ENCODE data around the gene SFI1. TPM values are rescaled to one million over a fixed set of nuclear protein-coding genes. Genes with fewer than 3 reads are reported as not detected.

SFI1 gene
- total RNA-seq, 1 experiment from 2014 or later, result 55.2 TPM

DNA sequence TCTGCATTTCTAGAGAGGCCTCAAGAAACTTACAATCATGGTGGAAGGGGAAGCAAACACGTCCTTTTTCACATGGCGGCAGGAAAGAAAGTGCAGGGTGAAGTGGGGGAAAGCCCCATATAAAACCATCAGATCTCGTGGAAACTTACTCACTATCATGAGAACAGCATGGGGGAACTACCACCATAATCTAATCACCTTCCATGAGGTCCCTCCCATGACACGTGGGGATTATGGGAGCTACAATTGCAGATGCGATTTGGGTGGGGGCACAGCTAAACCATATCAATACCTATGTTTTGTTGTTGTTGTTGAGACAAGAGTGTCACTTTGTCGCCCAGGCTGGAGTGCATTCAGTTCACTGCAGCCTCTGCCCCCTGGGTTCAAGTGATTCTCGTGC is 29.9 kb downstream of the SFI1 start:
- H3K9me3 Mint-ChIP-seq (ENCODE audit: unreplicated experiment), result no peaks in the 10 kb centered on the region
- ChIA-PET POLR2A (no interaction called here), CTCF (no interaction called here)
- intact Hi-C loops (cut with micrococcal nuclease; ENCODE audit: unreplicated experiment), result no loop called here
- no peaks in the 10 kb centered on the region for H3K4me1 Mint-ChIP-seq (ENCODE audit: low read depth, unreplicated experiment)
- H3K36me3 ChIP-seq (ENCODE audit: control insufficient read depth, insufficient read depth, low read length), result no peaks in the 10 kb centered on the region
- no peak for DNase-seq
- H3K4me3 ChIP-seq (ENCODE audit: low read depth, low read length), result no peak overlapping the region
- no TSS peak for BruUV-seq (replicated peaks)
- no peaks in the 10 kb centered on the region for H3K4me1 ChIP-seq
- peaks cover 4% of the 10 kb centered on the region for H3K36me3 Mint-ChIP-seq (ENCODE audit: insufficient read depth, unreplicated experiment)
- H3K27me3 ChIP-seq (replicated peaks; ENCODE audit: control insufficient read depth, insufficient read depth, low read length), result no peaks in the 10 kb centered on the region
- H3K4me3 Mint-ChIP-seq (ENCODE audit: unreplicated experiment), result no peak overlapping the region
- no peaks in the 10 kb centered on the region for H3K9me3 ChIP-seq
- H3K27me3 Mint-ChIP-seq (ENCODE audit: insufficient read depth, unreplicated experiment), result no peaks in the 10 kb centered on the region
- no peak for TF ChIP-seq CTCF (IDR thresholded peaks at IDR 0.05; ENCODE audit: insufficient read depth in 1 of 2, low read depth in 1 of 2, low read length in 1 of 2, severe bottlenecking in 1 of 2, unreplicated experiment in 1 of 2)
- no peak overlapping the region for H3K27ac Mint-ChIP-seq (ENCODE audit: unreplicated experiment)

DNA sequence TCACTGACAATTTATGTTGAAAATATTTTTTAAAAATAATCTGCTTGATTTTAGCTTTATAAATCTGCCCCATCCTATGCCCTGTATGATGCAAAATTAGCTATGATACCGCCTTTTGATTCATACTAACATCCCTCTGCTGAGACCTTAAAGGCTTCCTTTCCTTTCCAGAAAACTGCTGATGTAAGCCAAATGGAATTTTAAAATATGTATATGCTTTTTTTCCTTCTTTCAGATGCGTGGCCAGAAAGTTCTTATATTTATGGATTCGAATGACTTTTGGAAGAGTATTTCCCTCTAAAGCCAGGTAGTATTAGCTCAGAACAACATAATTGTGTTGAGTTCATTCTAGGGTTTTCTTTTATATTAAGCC is 34.5 kb downstream of the SFI1 start:
- Histone ChIP-seq H3K27me3 (replicated peaks; ENCODE audit: control insufficient read depth, insufficient read depth, low read length) (no peaks in the 10 kb centered on the region), H3K9me3 (no peaks in the 10 kb centered on the region), H3K4me1 (no peaks in the 10 kb centered on the region), H3K4me3 (ENCODE audit: low read depth, low read length) (no peak overlapping the region), H3K36me3 (ENCODE audit: control insufficient read depth, insufficient read depth, low read length) (no peaks in the 10 kb centered on the region)
- Mint-ChIP-seq H3K27me3 (ENCODE audit: insufficient read depth, unreplicated experiment) (no peaks in the 10 kb centered on the region), H3K9me3 (ENCODE audit: unreplicated experiment) (peaks cover 11% of the 10 kb centered on the region), H3K4me3 (ENCODE audit: unreplicated experiment) (no peak overlapping the region), H3K4me1 (ENCODE audit: low read depth, unreplicated experiment) (no peaks in the 10 kb centered on the region), H3K36me3 (ENCODE audit: insufficient read depth, unreplicated experiment) (peaks cover 13% of the 10 kb centered on the region), H3K27ac (ENCODE audit: unreplicated experiment) (no peak overlapping the region)
- DNase-seq, result no peak
- BruUV-seq (replicated peaks), result no TSS peak
- intact Hi-C loops (cut with micrococcal nuclease; ENCODE audit: unreplicated experiment), result no loop called here
- ChIA-PET POLR2A (no interaction called here), CTCF (interaction anchor here (0.7 kb wide), 1 partner anchor 83 kb away, joined by 5 read pairs; no protein-coding TSS in a partner anchor)
- no peak for TF ChIP-seq CTCF (IDR thresholded peaks at IDR 0.05; ENCODE audit: insufficient read depth in 1 of 2, low read depth in 1 of 2, low read length in 1 of 2, severe bottlenecking in 1 of 2, unreplicated experiment in 1 of 2)

GRCh38 chr22:31532060-31532459 is 35.7 kb downstream of the SFI1 start:
- Histone ChIP-seq H3K9me3 (no peaks in the 10 kb centered on the region), H3K4me3 (ENCODE audit: low read depth, low read length) (no peak overlapping the region), H3K27me3 (replicated peaks; ENCODE audit: control insufficient read depth, insufficient read depth, low read length) (no peaks in the 10 kb centered on the region), H3K36me3 (ENCODE audit: control insufficient read depth, insufficient read depth, low read length) (no peaks in the 10 kb centered on the region), H3K4me1 (no peaks in the 10 kb centered on the region)
- intact Hi-C loops (cut with micrococcal nuclease; ENCODE audit: unreplicated experiment), result no loop called here
- Mint-ChIP-seq H3K4me3 (ENCODE audit: unreplicated experiment) (no peak overlapping the region), H3K36me3 (ENCODE audit: insufficient read depth, unreplicated experiment) (peaks cover 13% of the 10 kb centered on the region), H3K27me3 (ENCODE audit: insufficient read depth, unreplicated experiment) (no peaks in the 10 kb centered on the region), H3K4me1 (ENCODE audit: low read depth, unreplicated experiment) (no peaks in the 10 kb centered on the region), H3K27ac (ENCODE audit: unreplicated experiment) (no peak overlapping the region), H3K9me3 (ENCODE audit: unreplicated experiment) (peaks cover 11% of the 10 kb centered on the region)
- CTCF ChIA-PET, result no interaction called here
- BruUV-seq (replicated peaks), result no TSS peak
- TF ChIP-seq CTCF (IDR thresholded peaks at IDR 0.05; ENCODE audit: insufficient read depth in 1 of 2, low read depth in 1 of 2, low read length in 1 of 2, severe bottlenecking in 1 of 2, unreplicated experiment in 1 of 2), result no peak
- POLR2A ChIA-PET, result no interaction called here
- DNase-seq, result no peak
